Endometrial microvascular endothelial cells (primary cell): Measurements from ENCODE around the gene SLC6A13. TPM values are rescaled to one million over a fixed set of nuclear protein-coding genes. Genes with fewer than 3 reads are reported as not detected.

ENCODE experiments used
- in situ Hi-C: cut with HindIII; loops from 2 replicates; pipeline ENCODE4 v1.10.0; 2017; ENCODE audit warnings: low sequenced_read_pairs, low pct_unique_long_range_greater_than_20kb; ENCODE audit errors: inconsistent ontology term
- total RNA-seq: library from RNA; depleted of rRNA; stranded (reverse); fragments of >200 nt; gene quantifications from one replicate; pipeline ENCODE4 v1.2.3, GENCODE V29; 2015; ENCODE audit errors: inconsistent ontology term

Gene SLC6A13
- total RNA-seq, 1 donor from 2014 or later: not detected

GRCh38 chr12:206746-207440 lies 55.7 kb downstream of the SLC6A13 start:
- in situ Hi-C loops: no loop called here

GRCh38 chr12:205026-205425 lies 57.6 kb downstream of the SLC6A13 start:
- in situ Hi-C loops: no loop called here

- in situ Hi-C loops: no loop called here
Observed at GRCh38 chr12:204261-204678, 58.4 kb downstream of the SLC6A13 start.

- in situ Hi-C loops: no loop called here
Observed at GRCh38 chr12:203462-204260, 59.0 kb downstream of the SLC6A13 start.

GRCh38 chr12:203074-203461 lies 59.6 kb downstream of the SLC6A13 start:
- in situ Hi-C loops: no loop called here

- in situ Hi-C loops: no loop called here
Observed at GRCh38 chr12:202081-202731, 60.4 kb downstream of the SLC6A13 start.

- in situ Hi-C loops: no loop called here
Observed at GRCh38 chr12:201361-201760, 61.3 kb downstream of the SLC6A13 start.

- in situ Hi-C loops: no loop called here
Observed at GRCh38 chr12:198705-199104, 63.9 kb downstream of the SLC6A13 start.

GRCh38 chr12:197911-198695 lies 64.5 kb downstream of the SLC6A13 start:
- in situ Hi-C loops: no loop called here

GRCh38 chr12:197347-197746 lies 65.3 kb downstream of the SLC6A13 start:
- in situ Hi-C loops: no loop called here

- in situ Hi-C loops: no loop called here
Observed at GRCh38 chr12:196436-196835, 66.2 kb downstream of the SLC6A13 start.

- in situ Hi-C loops: no loop called here
Observed at GRCh38 chr12:195951-196350, 66.7 kb downstream of the SLC6A13 start.

GRCh38 chr12:195156-195555 lies 67.5 kb downstream of the SLC6A13 start:
- in situ Hi-C loops: no loop called here

GRCh38 chr12:194276-194675 lies 68.4 kb downstream of the SLC6A13 start:
- in situ Hi-C loops: no loop called here

GRCh38 chr12:193261-193660 lies 69.4 kb downstream of the SLC6A13 start:
- in situ Hi-C loops: no loop called here

- in situ Hi-C loops: no loop called here
Observed at GRCh38 chr12:191541-191940, 71.1 kb downstream of the SLC6A13 start.

- in situ Hi-C loops: no loop called here
Observed at GRCh38 chr12:190881-191280, 71.8 kb downstream of the SLC6A13 start.

GRCh38 chr12:189622-189962 lies 73.0 kb downstream of the SLC6A13 start:
- in situ Hi-C loops: no loop called here

- in situ Hi-C loops: no loop called here
Observed at GRCh38 chr12:188910-189621, 73.6 kb downstream of the SLC6A13 start.
